Colonic mucosa (tissue), 4 donors: ENCODE results near the gene SWI5. TPM values are rescaled to one million over a fixed set of nuclear protein-coding genes. Genes with fewer than 3 reads are reported as not detected.

Experiments used
- DNase-seq: peaks from one replicate; pipeline ENCODE4 v3.0.0-alpha.2; 2020
- H3K27ac ChIP-seq: fragments of 200-600 bp; one replicate; pipeline ENCODE4 v1.8.0; 2021
- H3K27me3 ChIP-seq: fragments of 200-600 bp; one replicate; pipeline ENCODE4 v1.8.0; 2021
- H3K36me3 ChIP-seq: fragments of 200-600 bp; one replicate; pipeline ENCODE4 v1.8.0; 2021
- H3K4me1 ChIP-seq: fragments of 200-600 bp; one replicate; pipeline ENCODE4 v1.8.0; 2021; ENCODE audit warnings: mild to moderate bottlenecking
- H3K4me3 ChIP-seq: fragments of 200-600 bp; one replicate; pipeline ENCODE4 v1.8.0; 2021
- H3K9ac ChIP-seq, 2 donors: one replicate each; pipeline ENCODE4 v1.7.0; 2013; ENCODE audit warnings: control low read depth in 2 of 2, low read depth in 2 of 2, low read length in 2 of 2
- H3K9me3 ChIP-seq: fragments of 200-600 bp; one replicate; pipeline ENCODE4 v1.8.0; 2021
- intact Hi-C: fragments of 100-400 bp; cut with DNase I; formaldehyde crosslinking; loops from one replicate; pipeline ENCODE4 v1.14.1; 2022
- total RNA-seq, 2 donors: library from RNA; stranded (reverse); fragmentation: NEBNext Ultra II Directional in 1 of 2; extraction: Animal tissue kit (Norgen Biotek cat#: 25700) in 1 of 2; gene quantifications; one replicate each; pipeline ENCODE4 v1.2.1, GENCODE V29; 2021
- TF ChIP-seq, protein P1 (sequence below): fragments of 200-600 bp; IDR thresholded peaks from one replicate; pipeline ENCODE4 v1.8.0; 2022; ENCODE audit warnings: antibody characterized with exemption, mild to moderate bottlenecking
- donor health status: healthy.
- donor health status: DM: no; HTN: no; CAD: no.
- donor health status: DM: no; HTN: no; CAD: no.

The SWI5 gene
- total RNA-seq, 2 donors from 2014 or later: 14.4 to 24.2 TPM

GRCh38 chr9:128321343-128321742 is 45.3 kb downstream of the SWI5 start:
- H3K27me3 ChIP-seq: no peaks in the 10 kb centered on the region
- TF ChIP-seq, protein P1, sequence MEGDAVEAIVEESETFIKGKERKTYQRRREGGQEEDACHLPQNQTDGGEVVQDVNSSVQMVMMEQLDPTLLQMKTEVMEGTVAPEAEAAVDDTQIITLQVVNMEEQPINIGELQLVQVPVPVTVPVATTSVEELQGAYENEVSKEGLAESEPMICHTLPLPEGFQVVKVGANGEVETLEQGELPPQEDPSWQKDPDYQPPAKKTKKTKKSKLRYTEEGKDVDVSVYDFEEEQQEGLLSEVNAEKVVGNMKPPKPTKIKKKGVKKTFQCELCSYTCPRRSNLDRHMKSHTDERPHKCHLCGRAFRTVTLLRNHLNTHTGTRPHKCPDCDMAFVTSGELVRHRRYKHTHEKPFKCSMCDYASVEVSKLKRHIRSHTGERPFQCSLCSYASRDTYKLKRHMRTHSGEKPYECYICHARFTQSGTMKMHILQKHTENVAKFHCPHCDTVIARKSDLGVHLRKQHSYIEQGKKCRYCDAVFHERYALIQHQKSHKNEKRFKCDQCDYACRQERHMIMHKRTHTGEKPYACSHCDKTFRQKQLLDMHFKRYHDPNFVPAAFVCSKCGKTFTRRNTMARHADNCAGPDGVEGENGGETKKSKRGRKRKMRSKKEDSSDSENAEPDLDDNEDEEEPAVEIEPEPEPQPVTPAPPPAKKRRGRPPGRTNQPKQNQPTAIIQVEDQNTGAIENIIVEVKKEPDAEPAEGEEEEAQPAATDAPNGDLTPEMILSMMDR: no peak
- intact Hi-C loops: no loop called here

DNA sequence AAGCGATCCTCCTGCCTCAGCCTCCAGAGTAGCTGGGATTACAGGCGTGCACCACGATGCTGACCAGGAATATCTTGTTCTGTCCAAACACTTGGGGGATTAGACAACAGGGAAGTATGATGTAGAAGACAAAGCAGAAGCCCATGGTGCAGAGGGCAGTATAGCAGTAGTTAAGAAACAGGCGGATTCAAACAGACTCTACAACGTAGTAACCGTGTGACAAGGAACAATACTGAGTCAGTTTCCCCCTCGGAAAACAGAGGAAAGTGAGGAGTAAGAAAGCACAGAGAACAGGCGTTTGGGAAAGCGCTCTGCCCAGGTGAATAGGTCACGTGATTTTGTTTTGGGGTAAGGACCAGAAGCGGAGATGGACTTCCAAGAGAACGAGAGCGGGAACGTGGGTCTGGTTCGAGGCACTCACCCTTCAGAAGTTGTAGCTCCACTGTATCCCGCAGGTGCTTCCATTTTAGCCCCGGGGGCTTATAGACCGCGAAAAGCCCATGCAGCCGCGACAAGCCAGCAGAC is 45.9 kb downstream of the SWI5 start:
- TF ChIP-seq, protein P1: no peak
- Histone ChIP-seq H3K4me1 (peaks cover 6% of the 10 kb centered on the region), H3K36me3 (peaks cover 11% of the 10 kb centered on the region), H3K27ac (peak overlapping the region; percentile 85), H3K4me3 (peak overlapping the region; percentile 95), H3K9me3 (no peaks in the 10 kb centered on the region), H3K27me3 (no peaks in the 10 kb centered on the region), H3K9ac (peak overlapping the region; percentile 49 to 73)
- no peak for DNase-seq
- intact Hi-C loops: no loop called here

More at GRCh38 chr9:128321343-128321742, 45.3 kb downstream of the SWI5 start:
- Histone ChIP-seq H3K27ac (no peak overlapping the region), H3K36me3 (peaks cover 11% of the 10 kb centered on the region), H3K9me3 (no peaks in the 10 kb centered on the region), H3K4me3 (peak overlapping the region; percentile 95), H3K9ac (peak overlapping the region in 1 of 2 donors; percentile 73), H3K4me1 (peaks cover 6% of the 10 kb centered on the region)
- no peak for DNase-seq

DNA sequence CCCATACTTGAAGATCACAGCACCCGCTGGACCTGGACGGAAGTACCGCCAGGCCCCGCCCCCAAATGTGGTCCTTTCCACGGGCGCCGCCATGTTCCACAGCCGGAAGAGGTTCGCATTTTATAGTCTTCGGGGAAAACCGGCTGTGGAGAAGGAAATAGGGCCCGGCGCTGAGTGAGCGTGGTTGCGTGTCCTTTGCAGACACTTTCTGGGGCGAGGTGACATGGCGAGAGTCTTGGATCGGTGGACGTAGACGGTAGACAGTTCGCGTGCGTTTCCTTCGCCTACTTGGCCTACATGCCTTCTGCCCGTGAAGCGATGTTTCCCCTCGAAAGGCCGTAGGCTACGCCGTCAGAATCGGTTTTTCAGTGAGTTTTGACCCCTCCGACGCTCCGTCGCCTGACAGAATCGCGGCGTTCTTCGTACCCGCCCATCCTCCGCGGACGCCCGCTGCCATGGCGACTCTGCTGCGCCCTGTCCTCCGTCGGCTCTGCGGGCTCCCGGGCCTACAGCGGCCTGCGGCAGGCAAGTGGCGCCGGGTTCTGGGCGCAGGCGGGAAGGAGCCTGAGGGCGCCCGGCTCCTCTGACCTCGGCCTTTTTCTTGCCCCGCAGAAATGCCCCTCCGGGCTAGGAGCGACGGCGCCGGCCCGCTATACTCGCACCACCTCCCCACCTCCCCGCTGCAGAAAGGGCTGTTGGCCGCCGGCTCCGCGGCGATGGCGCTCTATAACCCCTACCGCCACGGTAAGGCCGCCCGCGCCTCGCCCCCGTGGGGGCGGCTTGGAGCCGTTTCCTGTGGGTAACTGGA is 46.5 kb downstream of the SWI5 start, which contains the start of the genes COQ4 and TRUB2:
Gene COQ4 (plus strand): TSS at position 436 of the 808 bp plus-strand sequence. CDS start 20 bp downstream, at position 456.
Gene TRUB2 (minus strand): TSS at position 44 of the 808 bp plus-strand sequence. CDS start 39 bp downstream, at position 5.
- Histone ChIP-seq H3K9ac (peak within 1 kb of the TSS; percentile 71 to 73), H3K9me3 (no peaks in the 10 kb centered on the region), H3K4me1 (peaks cover 6% of the 10 kb centered on the region), H3K27ac (peak within 1 kb of the TSS; percentile 85), H3K4me3 (peak within 1 kb of the TSS; percentile 95), H3K36me3 (peaks cover 11% of the 10 kb centered on the region), H3K27me3 (no peaks in the 10 kb centered on the region)
- intact Hi-C loops: no loop called here
- TF ChIP-seq, protein P1: no peak
- DNase-seq: peak; percentile 95

- H3K27ac ChIP-seq: peak overlapping the region; percentile 85
- peaks cover 11% of the 10 kb centered on the region for H3K36me3 ChIP-seq
- peak overlapping the region; percentile 71 to 73 for H3K9ac ChIP-seq
- H3K4me3 ChIP-seq: peak overlapping the region; percentile 95
- H3K9me3 ChIP-seq: no peaks in the 10 kb centered on the region
- H3K27me3 ChIP-seq: no peaks in the 10 kb centered on the region
- TF ChIP-seq, protein P1: no peak
- H3K4me1 ChIP-seq: peaks cover 6% of the 10 kb centered on the region
- intact Hi-C loops: no loop called here
- no peak for DNase-seq
Measured at GRCh38 chr9:128323212-128323730, 47.2 kb downstream of the SWI5 start.

- H3K27ac ChIP-seq: no peak overlapping the region
- no peaks in the 10 kb centered on the region for H3K9me3 ChIP-seq
- H3K36me3 ChIP-seq: peaks cover 11% of the 10 kb centered on the region
- TF ChIP-seq, protein P1: no peak
- DNase-seq: no peak
- H3K9ac ChIP-seq: peak overlapping the region in 1 of 2 donors; percentile 73
- peaks cover 6% of the 10 kb centered on the region for H3K4me1 ChIP-seq
- no peaks in the 10 kb centered on the region for H3K27me3 ChIP-seq
- intact Hi-C loops: no loop called here
- H3K4me3 ChIP-seq: peak overlapping the region; percentile 95
Measured at GRCh38 chr9:128323791-128324190, 47.7 kb downstream of the SWI5 start.
